ENCODE data around the gene CD47.

CD47 gene

GRCh38 chr3:108092501-108092900 lies 1.7 kb upstream of the CD47 start:
- FAIRE-seq (no peak), DNase-seq (ENCODE audit: low spot score) (no peak)

- no peak for FAIRE-seq
- DNase-seq (ENCODE audit: low spot score): peak; percentile 33
These were observed 843 bp upstream of the CD47 start for GRCh38 chr3:108091498-108092250.

- FAIRE-seq (no peak), DNase-seq (ENCODE audit: low spot score) (peak; percentile 8)
These were observed 656 bp downstream of the CD47 start for GRCh38 chr3:108090049-108090700.

- FAIRE-seq: no peak
- no peak for DNase-seq (ENCODE audit: low spot score)
These were observed 1.3 kb downstream of the CD47 start for GRCh38 chr3:108089579-108089978.

GRCh38 chr3:108088697-108089096 lies 2.1 kb downstream of the CD47 start:
- DNase-seq (ENCODE audit: low spot score) (peak; percentile 15), FAIRE-seq (no peak)

- FAIRE-seq (no peak), DNase-seq (ENCODE audit: low spot score) (no peak)
These were observed 2.7 kb downstream of the CD47 start for GRCh38 chr3:108088146-108088545.

GRCh38 chr3:108086653-108087052 lies 4.2 kb downstream of the CD47 start:
- no peak for FAIRE-seq
- DNase-seq (ENCODE audit: low spot score): no peak

GRCh38 chr3:108085810-108086350 lies 5.0 kb downstream of the CD47 start:
- no peak for DNase-seq (ENCODE audit: low spot score)
- no peak for FAIRE-seq

- FAIRE-seq (no peak), DNase-seq (ENCODE audit: low spot score) (no peak)
These were observed 5.5 kb downstream of the CD47 start for GRCh38 chr3:108085370-108085769.

GRCh38 chr3:108079877-108080276 lies 11.0 kb downstream of the CD47 start:
- FAIRE-seq: no peak
- DNase-seq (ENCODE audit: low spot score): no peak

- no peak for DNase-seq (ENCODE audit: low spot score)
- no peak for FAIRE-seq
These were observed 11.8 kb downstream of the CD47 start for GRCh38 chr3:108079043-108079442.

- no peak for FAIRE-seq
- DNase-seq (ENCODE audit: low spot score): no peak
These were observed 14.3 kb downstream of the CD47 start for GRCh38 chr3:108076564-108076963.

GRCh38 chr3:108073764-108074431 lies 16.9 kb downstream of the CD47 start:
- FAIRE-seq: no peak
- DNase-seq (ENCODE audit: low spot score): no peak

GRCh38 chr3:108071368-108071767 lies 19.5 kb downstream of the CD47 start:
- no peak for FAIRE-seq
- DNase-seq (ENCODE audit: low spot score): no peak

- FAIRE-seq (no peak), DNase-seq (ENCODE audit: low spot score) (no peak)
These were observed 20.5 kb downstream of the CD47 start for GRCh38 chr3:108070356-108070755.

- DNase-seq (ENCODE audit: low spot score): no peak
- no peak for FAIRE-seq
These were observed 23.1 kb downstream of the CD47 start for GRCh38 chr3:108067768-108068167.

- FAIRE-seq: no peak
- DNase-seq (ENCODE audit: low spot score): no peak
These were observed 25.7 kb downstream of the CD47 start for GRCh38 chr3:108065096-108065495.

- DNase-seq (ENCODE audit: low spot score) (no peak), FAIRE-seq (no peak)
These were observed 26.4 kb downstream of the CD47 start for GRCh38 chr3:108064293-108064887.

- DNase-seq (ENCODE audit: low spot score) (no peak), FAIRE-seq (no peak)
These were observed 28.8 kb downstream of the CD47 start for GRCh38 chr3:108062051-108062450.

GRCh38 chr3:108060331-108060730 lies 30.5 kb downstream of the CD47 start:
- no peak for FAIRE-seq
- DNase-seq (ENCODE audit: low spot score): no peak

GRCh38 chr3:108055931-108056330 lies 34.9 kb downstream of the CD47 start:
- FAIRE-seq (no peak), DNase-seq (ENCODE audit: low spot score) (no peak)

- DNase-seq (ENCODE audit: low spot score): no peak
- FAIRE-seq: no peak
These were observed 35.9 kb downstream of the CD47 start for GRCh38 chr3:108054935-108055334.

Data from RCC 7860 (cell line).